ENCODE results near the gene UVSSA. TPM values are rescaled to one million over a fixed set of nuclear protein-coding genes. Genes with fewer than 3 reads are reported as not detected.

UVSSA gene
- total and polyA plus RNA-seq, 9 of the 15 experiments (the other 6 are each of a cell fraction or from before 2014, with no cell fraction given) = 0.21 to 14.6 (median 3.3) TPM

DNA sequence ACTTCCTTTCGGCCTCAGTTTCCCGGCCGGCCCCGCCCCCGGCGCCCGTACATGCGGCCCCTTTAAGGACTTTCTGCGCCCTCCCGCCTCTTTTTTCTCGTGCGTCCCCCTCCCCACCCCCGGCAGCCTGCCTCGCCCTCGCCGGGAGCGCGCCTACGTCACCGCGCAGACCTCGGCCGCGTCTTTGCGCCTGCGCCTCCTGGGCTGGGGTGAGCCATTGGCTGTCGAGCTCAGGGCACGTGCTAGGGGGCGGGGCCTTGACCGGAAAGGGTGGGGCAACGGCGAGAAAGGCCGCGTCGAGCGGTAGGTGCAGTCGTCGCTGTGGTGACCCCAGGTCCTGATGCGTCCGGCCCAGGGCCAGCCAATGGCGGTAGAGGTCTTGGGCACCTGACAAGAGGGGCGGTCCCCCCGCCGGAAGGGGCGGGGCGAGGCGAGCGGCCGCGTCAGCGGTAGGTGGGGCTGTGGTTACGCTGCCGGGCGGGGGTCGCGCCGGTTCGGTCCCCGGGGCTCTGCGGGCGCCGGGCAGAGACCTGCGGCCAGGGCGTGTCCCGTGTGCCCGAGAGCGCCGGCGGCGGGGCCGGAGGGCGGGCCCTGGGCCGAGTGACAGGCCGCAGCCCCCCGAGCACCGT is at the start of gene UVSSA (continued):
- TF ChIP-seq, protein P1, sequence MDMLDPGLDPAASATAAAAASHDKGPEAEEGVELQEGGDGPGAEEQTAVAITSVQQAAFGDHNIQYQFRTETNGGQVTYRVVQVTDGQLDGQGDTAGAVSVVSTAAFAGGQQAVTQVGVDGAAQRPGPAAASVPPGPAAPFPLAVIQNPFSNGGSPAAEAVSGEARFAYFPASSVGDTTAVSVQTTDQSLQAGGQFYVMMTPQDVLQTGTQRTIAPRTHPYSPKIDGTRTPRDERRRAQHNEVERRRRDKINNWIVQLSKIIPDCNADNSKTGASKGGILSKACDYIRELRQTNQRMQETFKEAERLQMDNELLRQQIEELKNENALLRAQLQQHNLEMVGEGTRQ (CRISPR knock-in tag; IDR thresholded peaks at IDR 0.05) = peak; percentile 99
- TF ChIP-seq, protein P2, sequence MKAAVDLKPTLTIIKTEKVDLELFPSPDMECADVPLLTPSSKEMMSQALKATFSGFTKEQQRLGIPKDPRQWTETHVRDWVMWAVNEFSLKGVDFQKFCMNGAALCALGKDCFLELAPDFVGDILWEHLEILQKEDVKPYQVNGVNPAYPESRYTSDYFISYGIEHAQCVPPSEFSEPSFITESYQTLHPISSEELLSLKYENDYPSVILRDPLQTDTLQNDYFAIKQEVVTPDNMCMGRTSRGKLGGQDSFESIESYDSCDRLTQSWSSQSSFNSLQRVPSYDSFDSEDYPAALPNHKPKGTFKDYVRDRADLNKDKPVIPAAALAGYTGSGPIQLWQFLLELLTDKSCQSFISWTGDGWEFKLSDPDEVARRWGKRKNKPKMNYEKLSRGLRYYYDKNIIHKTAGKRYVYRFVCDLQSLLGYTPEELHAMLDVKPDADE (conservative IDR thresholded peaks at IDR 0.05; ENCODE audit: control insufficient read depth, low read depth, low read length) = peak; percentile 81; the same call in 1 of the 2 replicates
- no peak for TF ChIP-seq SMAD2 (IDR thresholded peaks at IDR 0.05; ENCODE audit: low read depth, low read length)
- TF ChIP-seq ZNF76 (CRISPR knock-in tag; IDR thresholded peaks at IDR 0.05; ENCODE audit: borderline replicate concordance) = no peak
- no peak for TF ChIP-seq MCM2 (IDR thresholded peaks at IDR 0.05; ENCODE audit: low read depth)
- TF ChIP-seq HNRNPUL1 (IDR thresholded peaks at IDR 0.05; ENCODE audit: low read length) = no peak
- TF ChIP-seq ZNF384 (IDR thresholded peaks at IDR 0.05; ENCODE audit: low read depth, low read length) = no peak
- peak; percentile 71 for TF ChIP-seq RBM25 (IDR thresholded peaks at IDR 0.05; ENCODE audit: low read depth, low read length, severe bottlenecking)
- TF ChIP-seq ZNF12 (CRISPR knock-in tag; IDR thresholded peaks at IDR 0.05) = no peak
- no peak for TF ChIP-seq ZKSCAN3 (CRISPR knock-in tag; IDR thresholded peaks at IDR 0.05)
- TF ChIP-seq, protein P3, sequence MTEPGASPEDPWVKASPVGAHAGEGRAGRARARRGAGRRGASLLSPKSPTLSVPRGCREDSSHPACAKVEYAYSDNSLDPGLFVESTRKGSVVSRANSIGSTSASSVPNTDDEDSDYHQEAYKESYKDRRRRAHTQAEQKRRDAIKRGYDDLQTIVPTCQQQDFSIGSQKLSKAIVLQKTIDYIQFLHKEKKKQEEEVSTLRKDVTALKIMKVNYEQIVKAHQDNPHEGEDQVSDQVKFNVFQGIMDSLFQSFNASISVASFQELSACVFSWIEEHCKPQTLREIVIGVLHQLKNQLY (CRISPR knock-in tag; conservative IDR thresholded peaks at IDR 0.05) = 0 out of 4 replicates have a peak, but pooled peaks of 1 of the 2 experiments have one; percentile 15
- peak; percentile 86; the same call in 1 of the 2 replicates for TF ChIP-seq ESRRA (IDR thresholded peaks at IDR 0.05; ENCODE audit: borderline replicate concordance, low read depth)
- TF ChIP-seq ZNF41 (CRISPR knock-in tag; conservative IDR thresholded peaks at IDR 0.05) = no peak
- peak; percentile 97 for TF ChIP-seq NRF1 (conservative IDR thresholded peaks at IDR 0.05 in 1 of 2, IDR thresholded peaks at IDR 0.05 in 1 of 2)
- no peak for TF ChIP-seq NR3C1 (CRISPR knock-in tag; IDR thresholded peaks at IDR 0.05)
- no peak for TF ChIP-seq PHF21A (IDR thresholded peaks at IDR 0.05; ENCODE audit: borderline replicate concordance, low read depth)
- TF ChIP-seq RCOR1 (IDR thresholded peaks at IDR 0.05; ENCODE audit: borderline replicate concordance in 1 of 2, low read depth in 2 of 2, low read length in 2 of 2) = 0 out of 4 replicates have a peak, but pooled peaks of 1 of the 2 experiments have one; percentile 3
- TF ChIP-seq CREB1 (IDR thresholded peaks at IDR 0.05) = peak; percentile 86
- TF ChIP-seq CREB1 (CRISPR knock-in tag; IDR thresholded peaks at IDR 0.05) = peak; percentile 94
- no peak for TF ChIP-seq ZNF124 (CRISPR knock-in tag; IDR thresholded peaks at IDR 0.05)
- no peak for TF ChIP-seq ZNF140 (CRISPR knock-in tag; IDR thresholded peaks at IDR 0.05)
- TF ChIP-seq ATF1 (CRISPR knock-in tag; IDR thresholded peaks at IDR 0.05) = peak; percentile 74
- TF ChIP-seq ATF1 (tag; IDR thresholded peaks at IDR 0.05) = peak; percentile 95
- TF ChIP-seq HNRNPLL (IDR thresholded peaks at IDR 0.05; ENCODE audit: low read depth, low read length, poor library complexity, severe bottlenecking) = no peak
- TF ChIP-seq, protein P4, sequence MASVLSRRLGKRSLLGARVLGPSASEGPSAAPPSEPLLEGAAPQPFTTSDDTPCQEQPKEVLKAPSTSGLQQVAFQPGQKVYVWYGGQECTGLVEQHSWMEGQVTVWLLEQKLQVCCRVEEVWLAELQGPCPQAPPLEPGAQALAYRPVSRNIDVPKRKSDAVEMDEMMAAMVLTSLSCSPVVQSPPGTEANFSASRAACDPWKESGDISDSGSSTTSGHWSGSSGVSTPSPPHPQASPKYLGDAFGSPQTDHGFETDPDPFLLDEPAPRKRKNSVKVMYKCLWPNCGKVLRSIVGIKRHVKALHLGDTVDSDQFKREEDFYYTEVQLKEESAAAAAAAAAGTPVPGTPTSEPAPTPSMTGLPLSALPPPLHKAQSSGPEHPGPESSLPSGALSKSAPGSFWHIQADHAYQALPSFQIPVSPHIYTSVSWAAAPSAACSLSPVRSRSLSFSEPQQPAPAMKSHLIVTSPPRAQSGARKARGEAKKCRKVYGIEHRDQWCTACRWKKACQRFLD (CRISPR knock-in tag; IDR thresholded peaks at IDR 0.05) = peak; percentile 58; the same call in 1 of the 2 replicates
- no peak for TF ChIP-seq ZNF184 (CRISPR knock-in tag; IDR thresholded peaks at IDR 0.05)
- no peak for TF ChIP-seq TGIF2 (CRISPR knock-in tag; IDR thresholded peaks at IDR 0.05)

All from K562 (cell line).